H9 (cell line): ENCODE data around the gene RAMP3. TPM values are rescaled to one million over a fixed set of nuclear protein-coding genes. Genes with fewer than 3 reads are reported as not detected.
"Not testable (repeated sequence)": the region's sequence is repeated elsewhere in the genome, so short reads cannot be mapped to it uniquely, and the experiment has no call there.

Experiments used
- DNase-seq: peaks from one replicate; pipeline ENCODE4 v3.0.0-alpha.2; 2017
- H2AFZ ChIP-seq: one replicate; pipeline ENCODE4 v1.6.1; 2013; ENCODE audit warnings: mild to moderate bottlenecking, low read length, control low read depth, moderate library complexity
- H2AK5ac ChIP-seq: 2 replicates; pipeline ENCODE4 v1.6.1; 2013; ENCODE audit warnings: low read length, control low read depth, mixed read lengths; ENCODE audit not compliant: insufficient read length
- H2BK120ac ChIP-seq: one replicate; pipeline ENCODE4 v1.6.1; 2013; ENCODE audit warnings: low read depth, mild to moderate bottlenecking, low read length, control low read depth, inconsistent platforms; ENCODE audit not compliant: poor library complexity, severe bottlenecking
- H2BK12ac ChIP-seq: 2 replicates; pipeline ENCODE4 v1.6.1; 2013; ENCODE audit warnings: low read length, control low read depth, mixed read lengths, low read depth; ENCODE audit not compliant: insufficient read length
- H2BK15ac ChIP-seq: 2 replicates; pipeline ENCODE4 v1.6.1; 2013; ENCODE audit warnings: low read depth, low read length, control low read depth
- H2BK20ac ChIP-seq: one replicate; pipeline ENCODE4 v1.6.1; 2013; ENCODE audit warnings: low read depth, mild to moderate bottlenecking, low read length, control low read depth, inconsistent platforms; ENCODE audit not compliant: poor library complexity, severe bottlenecking
- H2BK5ac ChIP-seq: 2 replicates; pipeline ENCODE4 v1.6.1; 2013; ENCODE audit warnings: low read length, control low read depth, mixed read lengths; ENCODE audit not compliant: insufficient read length
- H3K14ac ChIP-seq: 2 replicates; pipeline ENCODE4 v1.6.1; 2013; ENCODE audit warnings: low read length, control low read depth; ENCODE audit not compliant: insufficient read depth
- H3K18ac ChIP-seq: 2 replicates; pipeline ENCODE4 v1.6.1; 2013; ENCODE audit warnings: low read depth, mild to moderate bottlenecking, mixed read lengths, low read length, control low read depth; ENCODE audit not compliant: insufficient read length
- H3K23ac ChIP-seq: 2 replicates; pipeline ENCODE4 v1.6.1; 2013; ENCODE audit warnings: low read length, control low read depth, mixed read lengths, low read depth; ENCODE audit not compliant: insufficient read length
- H3K23me2 ChIP-seq: 2 replicates; pipeline ENCODE4 v1.6.1; 2013; ENCODE audit warnings: low read depth, mild to moderate bottlenecking, mixed read lengths, low read length, control low read depth; ENCODE audit not compliant: insufficient read length, poor library complexity, severe bottlenecking
- H3K27ac ChIP-seq: 2 replicates; pipeline ENCODE4 v1.5.1; 2013; ENCODE audit warnings: low read length, control low read depth, mixed read lengths, low read depth; ENCODE audit not compliant: insufficient read length
- H3K27me3 ChIP-seq: 2 replicates; pipeline ENCODE4 v1.6.1; 2013; ENCODE audit warnings: low read length, control low read depth, inconsistent platforms; ENCODE audit not compliant: insufficient read depth
- H3K4ac ChIP-seq: 2 replicates; pipeline ENCODE4 v1.6.1; 2013; ENCODE audit warnings: low read depth, mild to moderate bottlenecking, control low read depth, inconsistent platforms, low read length, moderate library complexity
- H3K4me1 ChIP-seq: 2 replicates; pipeline ENCODE4 v1.6.1; 2013; ENCODE audit warnings: low read length, control low read depth, inconsistent platforms; ENCODE audit not compliant: insufficient read depth
- H3K4me2 ChIP-seq: 2 replicates; pipeline ENCODE4 v1.6.1; 2013; ENCODE audit warnings: low read length, control low read depth, mixed read lengths; ENCODE audit not compliant: insufficient read length, insufficient read depth
- H3K56ac ChIP-seq: 2 replicates; pipeline ENCODE4 v1.6.1; 2013; ENCODE audit warnings: low read depth, mild to moderate bottlenecking, mixed read lengths, low read length, control low read depth; ENCODE audit not compliant: insufficient read length
- H3K79me1 ChIP-seq: 2 replicates; pipeline ENCODE4 v1.6.1; 2013; ENCODE audit warnings: low read depth, mild to moderate bottlenecking, moderate library complexity, low read length, control low read depth, inconsistent platforms; ENCODE audit not compliant: insufficient read depth, poor library complexity, severe bottlenecking
- H3K79me2 ChIP-seq: 2 replicates; pipeline ENCODE4 v1.6.1; 2013; ENCODE audit warnings: low read length, control low read depth, inconsistent platforms; ENCODE audit not compliant: insufficient read depth
- H3K9ac ChIP-seq: 2 replicates; pipeline ENCODE4 v1.6.1; 2013; ENCODE audit warnings: low read length, control low read depth, mixed read lengths; ENCODE audit not compliant: insufficient read length; ENCODE audit errors: extremely low read depth
- H3K9me3 ChIP-seq: one replicate; pipeline ENCODE4 v1.6.1; 2013; ENCODE audit warnings: low read depth, low read length, inconsistent platforms; ENCODE audit not compliant: control insufficient read depth
- H3T11ph ChIP-seq: one replicate; pipeline ENCODE4 v1.6.1; 2013; ENCODE audit warnings: mild to moderate bottlenecking, low read length, control low read depth, inconsistent platforms
- H4K20me1 ChIP-seq: one replicate; pipeline ENCODE4 v1.6.1; 2013; ENCODE audit not compliant: control insufficient read depth, insufficient read length, insufficient read depth
- H4K5ac ChIP-seq: 2 replicates; pipeline ENCODE4 v1.6.1; 2013; ENCODE audit warnings: low read depth, mild to moderate bottlenecking, mixed read lengths, low read length, control low read depth; ENCODE audit not compliant: insufficient read length
- H4K8ac ChIP-seq: replicated peaks from 2 replicates; pipeline ENCODE4 v1.6.1; 2013; ENCODE audit warnings: low read length, control low read depth, mixed read lengths, low read depth; ENCODE audit not compliant: insufficient read length
- H4K91ac ChIP-seq: 2 replicates; pipeline ENCODE4 v1.6.1; 2013; ENCODE audit warnings: low read depth, mild to moderate bottlenecking, moderate library complexity, mixed read lengths, low read length, control low read depth; ENCODE audit not compliant: insufficient read length
- H3K27ac Mint-ChIP-seq, 3 experiments: 2 replicates in 2 of 3; 3 replicates in 1 of 3; pipeline ENCODE4 v1.8.0; 2020 to 2021; ENCODE audit warnings: mixed read lengths in 3 of 3, mild to moderate bottlenecking in 1 of 3, moderate library complexity in 1 of 3
- H3K27me3 Mint-ChIP-seq: 2 replicates; pipeline ENCODE4 v1.8.0; 2021; ENCODE audit warnings: low read depth, mild to moderate bottlenecking, moderate library complexity, mixed read lengths
- H3K36me3 Mint-ChIP-seq, 3 experiments: 2 replicates in 2 of 3; 3 replicates in 1 of 3; pipeline ENCODE4 v1.8.0; 2020 to 2021; ENCODE audit warnings: low read depth in 3 of 3, mixed read lengths in 3 of 3; ENCODE audit not compliant: insufficient read depth in 1 of 3
- H3K4me1 Mint-ChIP-seq, 2 experiments: 2 replicates each; pipeline ENCODE4 v1.8.0; 2020; ENCODE audit warnings: mixed read lengths in 2 of 2
- H3K4me3 Mint-ChIP-seq, 2 experiments: 2 replicates in 1 of 2; 3 replicates in 1 of 2; pipeline ENCODE4 v1.8.0; 2020 to 2021; ENCODE audit warnings: mild to moderate bottlenecking in 2 of 2, mixed read lengths in 2 of 2, moderate library complexity in 1 of 2
- H3K9me3 Mint-ChIP-seq, 2 experiments: 2 replicates in 1 of 2; 3 replicates in 1 of 2; pipeline ENCODE4 v1.8.0; 2020; ENCODE audit warnings: mild to moderate bottlenecking in 2 of 2, mixed read lengths in 2 of 2, moderate library complexity in 1 of 2
- CTCF ChIP-seq: fragments of 200-600 bp; sonication (generic); conservative IDR thresholded peaks from 3 replicates; pipeline ENCODE4 v1.8.0; 2021; ENCODE audit warnings: antibody characterized with exemption, mild to moderate bottlenecking
- WGBS: extraction: QIAGEN DNeasy Blood & Tissue Kit; methylation state at CpG from one replicate; pipeline ENCODE4 v1.1.7; 2013; ENCODE audit warnings: missing lambda C conversion rate, low lambda C conversion rate, mixed read lengths; ENCODE audit not compliant: insufficient read length; ENCODE audit errors: extremely low coverage; 5-methylcytosine and 5-hydroxymethylcytosine counted together
- total RNA-seq: library from RNA; stranded (reverse); gene quantifications from 2 replicates; pipeline ENCODE4 v1.2.1, GENCODE V29; 2021

The RAMP3 gene
- total RNA-seq, 1 experiment from 2014 or later = 0.63 TPM

DNA sequence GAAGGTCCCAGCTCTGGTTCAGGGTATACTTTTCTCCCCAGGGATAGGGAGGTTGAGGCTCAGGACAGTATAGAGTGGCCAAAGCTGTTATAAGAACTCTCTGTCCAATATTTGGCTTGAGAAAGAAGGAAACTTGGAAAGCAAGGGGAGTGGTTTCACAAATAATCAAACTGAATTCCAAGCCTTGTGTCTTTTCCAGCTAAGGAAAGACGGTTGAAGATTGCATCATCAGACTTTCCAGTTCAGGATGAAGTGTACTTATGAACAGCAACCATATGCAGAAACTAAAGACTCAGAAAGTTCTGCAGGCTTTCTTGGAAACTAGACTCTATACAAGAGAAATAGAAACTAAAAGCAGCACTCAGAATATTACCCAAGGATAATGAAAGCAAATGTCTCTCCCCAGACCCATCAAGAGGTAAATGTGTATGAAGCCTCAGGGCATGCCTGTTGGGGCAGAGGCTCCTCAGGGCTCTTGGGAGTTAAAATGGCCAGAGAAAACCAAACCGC is 46.4 kb downstream of the RAMP3 start:
- H2BK20ac ChIP-seq = no peak overlapping the region
- no peak overlapping the region for H4K91ac ChIP-seq
- no peak overlapping the region for H3K23ac ChIP-seq
- H2AFZ ChIP-seq = no peak overlapping the region
- no peak overlapping the region for H2BK5ac ChIP-seq
- no CpG with 5 or more reads among the region's 2 CpGs for WGBS
- H2BK15ac ChIP-seq = no peak overlapping the region
- H3K79me2 ChIP-seq = no peaks in the 10 kb centered on the region; the same call in 1 of the 2 replicates
- no peak overlapping the region for H2AK5ac ChIP-seq
- H4K20me1 ChIP-seq = no peaks in the 10 kb centered on the region
- no peaks in the 10 kb centered on the region for H3K79me1 ChIP-seq
- H3K27ac ChIP-seq = no peak overlapping the region
- no peak overlapping the region for H3T11ph ChIP-seq
- H3K9me3 Mint-ChIP-seq = no peaks in the 10 kb centered on the region
- H3K23me2 ChIP-seq = no peaks in the 10 kb centered on the region
- no peak overlapping the region for H2BK12ac ChIP-seq
- no peaks in the 10 kb centered on the region; a peak in 1 of 7 replicates for H3K36me3 Mint-ChIP-seq
- H3K27me3 ChIP-seq = no peaks in the 10 kb centered on the region
- H3K27me3 Mint-ChIP-seq = peaks cover 8% of the 10 kb centered on the region
- H2BK120ac ChIP-seq = no peak overlapping the region
- no peak overlapping the region for H3K4me3 Mint-ChIP-seq
- no peak overlapping the region for H3K18ac ChIP-seq
- DNase-seq = no peak
- no peak overlapping the region for H4K8ac ChIP-seq
- TF ChIP-seq CTCF = no peak
- no peak overlapping the region for H3K27ac Mint-ChIP-seq
- H3K4ac ChIP-seq = no peak overlapping the region
- H3K14ac ChIP-seq = no peak overlapping the region
- H3K4me2 ChIP-seq = no peak overlapping the region
- no peaks in the 10 kb centered on the region for H3K9me3 ChIP-seq
- no peak overlapping the region for H3K56ac ChIP-seq
- H3K9ac ChIP-seq = no peak overlapping the region
- H3K4me1 ChIP-seq = no peaks in the 10 kb centered on the region
- peaks cover 2% of the 10 kb centered on the region in 2 experiments; a peak in 3 of 4 replicates for H3K4me1 Mint-ChIP-seq
- H4K5ac ChIP-seq = no peak overlapping the region

GRCh38 chr7:45206266-45206665 is 48.7 kb downstream of the RAMP3 start:
- H3K27me3 ChIP-seq, H2BK5ac ChIP-seq, H3K79me2 ChIP-seq, H3K27ac ChIP-seq, H3K56ac ChIP-seq, H2AK5ac ChIP-seq, H4K91ac ChIP-seq, H3K9me3 ChIP-seq, H3K4ac ChIP-seq, H3K23ac ChIP-seq, H3K79me1 ChIP-seq, H3K9me3 Mint-ChIP-seq, H3K14ac ChIP-seq, H3K36me3 Mint-ChIP-seq, H2AFZ ChIP-seq, H3K9ac ChIP-seq, H3K4me1 Mint-ChIP-seq, H2BK20ac ChIP-seq, H3K27me3 Mint-ChIP-seq, H3K4me1 ChIP-seq, H3K4me2 ChIP-seq, DNase-seq, H3K18ac ChIP-seq, H3T11ph ChIP-seq, H4K8ac ChIP-seq, H3K4me3 Mint-ChIP-seq, H3K23me2 ChIP-seq, H2BK120ac ChIP-seq, H2BK15ac ChIP-seq, H4K20me1 ChIP-seq, H2BK12ac ChIP-seq, H4K5ac ChIP-seq: not testable (repeated sequence)
- peak overlapping the region in 1 of 3 experiments; percentile 63; a peak in 1 of 7 replicates for H3K27ac Mint-ChIP-seq
- no CpG with 5 or more reads among the region's 5 CpGs for WGBS
